HepG2 (cell line): Measurements from ENCODE around the gene NTM. TPM values are rescaled to one million over a fixed set of nuclear protein-coding genes. Genes with fewer than 3 reads are reported as not detected.

Source experiments
- ATAC-seq: fragments of 200-7000 bp; cut with Tn5 transposase; 3 replicates; pipeline ENCODE4 v1.9.1; 2020; ENCODE audit warnings: mild to moderate bottlenecking, moderate library complexity
- BruUV-seq: library from RNA; stranded (reverse); fragments of 400-500 nt; replicated peaks from 2 replicates; lab custom pipeline; 2021; lab: Mats Ljungman, UMichigan
- CTCF ChIA-PET: fragments of 300-600 bp; formaldehyde crosslinking; extraction: SDS; loops from one replicate; lab custom pipeline; 2021; ENCODE audit warnings: low total read pairs, inconsistent platforms, low intra/inter-chr PET ratio; lab: Yijun Ruan, JAX
- POLR2A ChIA-PET: fragments of 350-600 bp; sonication (Branson Sonifier 250); formaldehyde crosslinking; loops from one replicate; lab custom pipeline; 2020; ENCODE audit warnings: antibody characterized with exemption, inconsistent platforms; lab: Yijun Ruan, JAX
- DNase-seq: peaks from one replicate; pipeline ENCODE4 v3.0.0-alpha.2; 2015; ENCODE audit warnings: low spot score
- FAIRE-seq: peaks from 3 replicates; lab custom pipeline; 2011; peaks lifted over from hg19 to GRCh38; lab: Jason Lieb, UNC
- H2AFZ ChIP-seq: one replicate; pipeline ENCODE4 v1.6.1; 2011; ENCODE audit warnings: low read length, inconsistent platforms
- H3K27ac ChIP-seq: fragments of 300-600 bp; 3 replicates; pipeline ENCODE4 v1.8.0; 2011; ENCODE audit warnings: mixed run types, mild to moderate bottlenecking, mixed read lengths, low read length, inconsistent platforms; ENCODE audit not compliant: insufficient read depth; ENCODE audit errors: extremely low read length
- H3K27me3 ChIP-seq, 2 experiments: fragments of 200-600 bp in 1 of 2; 2 replicates in 1 of 2; 3 replicates in 1 of 2; pipeline versions ENCODE4 v1.6.0 to v1.8.0; 2011; ENCODE audit warnings: low read length in 2 of 2, mild to moderate bottlenecking in 2 of 2, moderate library complexity in 2 of 2, inconsistent platforms in 1 of 2; ENCODE audit not compliant: insufficient read depth in 2 of 2, control insufficient read depth in 1 of 2
- H3K36me3 ChIP-seq, 2 experiments: fragments of 200-600 bp in 1 of 2; replicated peaks in 1 of 2; 2 replicates in 1 of 2; 3 replicates in 1 of 2; pipeline versions ENCODE4 v1.5.1 to v1.8.0; 2011; ENCODE audit warnings: low read length in 2 of 2, inconsistent platforms in 1 of 2; ENCODE audit not compliant: insufficient read depth in 2 of 2, control insufficient read depth in 1 of 2
- H3K4me1 ChIP-seq: 2 replicates; pipeline ENCODE4 v1.5.1; 2012; ENCODE audit warnings: low read length, inconsistent platforms; ENCODE audit not compliant: insufficient read depth
- H3K4me2 ChIP-seq: 2 replicates; pipeline ENCODE4 v1.6.0; 2011; ENCODE audit warnings: low read depth, low read length, inconsistent platforms
- H3K4me3 ChIP-seq, 3 experiments: fragments of 200-600 bp in 1 of 3; sonication (generic), shearing (Covaris generic) in 1 of 3; replicated peaks in 1 of 3; 2 replicates each; pipeline ENCODE4 v1.5.1; 2011 to 2016; ENCODE audit warnings: low read length in 3 of 3, inconsistent platforms in 2 of 3, low read depth in 2 of 3, mild to moderate bottlenecking in 2 of 3, control low read depth in 1 of 3, mixed read lengths in 1 of 3; ENCODE audit not compliant: insufficient read depth in 1 of 3
- H3K79me2 ChIP-seq: one replicate; pipeline ENCODE4 v1.6.1; 2011; ENCODE audit warnings: low read length, inconsistent platforms; ENCODE audit not compliant: insufficient read depth
- H3K9ac ChIP-seq: 2 replicates; pipeline ENCODE4 v1.6.0; 2011; ENCODE audit warnings: mild to moderate bottlenecking, low read depth, low read length, inconsistent platforms; ENCODE audit not compliant: insufficient read depth
- H3K9me3 ChIP-seq: 2 replicates; pipeline ENCODE4 v1.5.1; 2012; ENCODE audit warnings: mild to moderate bottlenecking, low read length
- H4K20me1 ChIP-seq: 2 replicates; pipeline ENCODE4 v1.6.0; 2011; ENCODE audit warnings: inconsistent platforms, mild to moderate bottlenecking, low read length, moderate library complexity; ENCODE audit not compliant: insufficient read depth
- FOXK2 ChIP-seq: fragments of 450-650 bp; IDR thresholded peaks from 2 replicates; pipeline ENCODE4 v1.6.1; 2016
- FOXP4 ChIP-seq: sonication (generic); formaldehyde crosslinking; IDR thresholded peaks from 2 replicates; pipeline ENCODE4 v1.4.0; 2020; ENCODE audit warnings: missing genetic modification reagents
- HNF1A ChIP-seq, 2 experiments: sonication (generic) in 1 of 2; formaldehyde crosslinking in 1 of 2; IDR thresholded peaks; 2 replicates each; pipeline versions ENCODE4 v1.4.0 to v1.6.1; 2016 to 2020; ENCODE audit warnings: borderline replicate concordance in 1 of 2, low read depth in 1 of 2, mild to moderate bottlenecking in 1 of 2, missing genetic modification reagents in 1 of 2
- POGZ ChIP-seq: sonication (generic); formaldehyde crosslinking; IDR thresholded peaks from 2 replicates; pipeline ENCODE4 v1.4.0; 2020; ENCODE audit warnings: mild to moderate bottlenecking, missing genetic modification reagents
- ZKSCAN8 ChIP-seq: IDR thresholded peaks from 2 replicates; pipeline ENCODE4 v1.6.1; 2016; ENCODE audit warnings: borderline replicate concordance, missing genetic modification reagents, missing compliant biosample characterization
- ZNF678 ChIP-seq: sonication (generic); formaldehyde crosslinking; IDR thresholded peaks from 2 replicates; pipeline ENCODE4 v1.4.0; 2020; ENCODE audit warnings: mild to moderate bottlenecking, missing genetic modification reagents
- ZNF83 ChIP-seq: sonication (generic); formaldehyde crosslinking; IDR thresholded peaks from 2 replicates; pipeline ENCODE4 v1.4.0; 2020; ENCODE audit warnings: missing genetic modification reagents, mild to moderate bottlenecking, borderline replicate concordance
- WGBS: methylation state at CpG from one replicate; pipeline ENCODE4 v1.1.6; 2017; ENCODE audit warnings: low lambda C conversion rate; 5-methylcytosine and 5-hydroxymethylcytosine counted together
- in situ Hi-C: cut with HindIII; loops from 2 replicates; pipeline ENCODE4 v1.10.0; 2017; ENCODE audit warnings: low pct_unique_long_range_greater_than_20kb; ENCODE audit not compliant: extremely low pct_ligation_motif_present
- intact Hi-C: fragments of 100-400 bp; cut with micrococcal nuclease; formaldehyde crosslinking; loops from one replicate; pipeline ENCODE4 v1.10.0; 2022; ENCODE audit not compliant: unreplicated experiment
- polyA plus RNA-seq, 8 experiments: library from polyadenylated mRNA; depleted of rRNA in 3 of 8; stranded (reverse) in 7 of 8; unstranded in 1 of 8; fragments of >200 nt; fragmentation: Illumina TruSeq in 4 of 8; extraction: Trizol in 4 of 8; gene quantifications; 2 replicates each; pipeline versions ENCODE4 v1.2.1 to v1.2.3, GENCODE V29; 2011 to 2016; ENCODE audit warnings: low read depth in 4 of 8, missing spikeins in 1 of 8, mixed read lengths in 1 of 8; ENCODE audit not compliant: insufficient read depth in 1 of 8
- total RNA-seq, 5 experiments: library from RNA; depleted of rRNA; stranded (reverse); fragments of >200 nt; fragmentation: Illumina TruSeq; extraction: Trizol; gene quantifications; 2 replicates each; pipeline ENCODE4 v1.2.3, GENCODE V29; 2016; ENCODE audit warnings: low read depth in 1 of 5
- TF ChIP-seq, protein P1 (sequence below): sonication (generic); formaldehyde crosslinking; IDR thresholded peaks from 2 replicates; pipeline ENCODE4 v1.4.0; 2020; ENCODE audit warnings: mild to moderate bottlenecking, missing genetic modification reagents
- TF ChIP-seq, protein P2 (sequence below): IDR thresholded peaks from 2 replicates; pipeline ENCODE4 v1.6.1; 2016; ENCODE audit warnings: missing genetic modification reagents, missing compliant biosample characterization

The NTM gene
- total and polyA plus RNA-seq, 2 of the 13 experiments (the other 11 are each of a cell fraction or from before 2014, with no cell fraction given), result not detected

- ChIA-PET CTCF (no interaction called here), POLR2A (no interaction called here)
- Histone ChIP-seq H3K9me3 (no peaks in the 10 kb centered on the region), H3K4me3 (no peak overlapping the region), H4K20me1 (no peaks in the 10 kb centered on the region), H3K36me3 (no peaks in the 10 kb centered on the region), H2AFZ (no peak overlapping the region), H3K4me1 (no peaks in the 10 kb centered on the region), H3K27ac (no peak overlapping the region), H3K4me2 (no peak overlapping the region), H3K27me3 (no peaks in the 10 kb centered on the region), H3K9ac (no peak overlapping the region), H3K79me2 (no peaks in the 10 kb centered on the region)
- DNase-seq (no peak), ATAC-seq (no peak), FAIRE-seq (no peak)
- in situ Hi-C loops (loop anchor here (25.0 kb wide), 1 partner anchor 944 kb away; no protein-coding TSS in a partner anchor), intact Hi-C loops (no loop called here)
- no TSS peak for BruUV-seq
- TF ChIP-seq POGZ (CRISPR knock-in tag) (no peak), ZNF83 (CRISPR knock-in tag) (no peak), ZNF678 (CRISPR knock-in tag) (no peak), ZKSCAN8 (CRISPR knock-in tag) (no peak), FOXP4 (no peak), HNF1A (IDR thresholded peaks at IDR 0.05; ENCODE audit: low read depth) (no peak), HNF1A (CRISPR knock-in tag; IDR thresholded peaks at IDR 0.05; ENCODE audit: borderline replicate concordance) (no peak), FOXK2 (no peak)
- TF ChIP-seq, protein P1, sequence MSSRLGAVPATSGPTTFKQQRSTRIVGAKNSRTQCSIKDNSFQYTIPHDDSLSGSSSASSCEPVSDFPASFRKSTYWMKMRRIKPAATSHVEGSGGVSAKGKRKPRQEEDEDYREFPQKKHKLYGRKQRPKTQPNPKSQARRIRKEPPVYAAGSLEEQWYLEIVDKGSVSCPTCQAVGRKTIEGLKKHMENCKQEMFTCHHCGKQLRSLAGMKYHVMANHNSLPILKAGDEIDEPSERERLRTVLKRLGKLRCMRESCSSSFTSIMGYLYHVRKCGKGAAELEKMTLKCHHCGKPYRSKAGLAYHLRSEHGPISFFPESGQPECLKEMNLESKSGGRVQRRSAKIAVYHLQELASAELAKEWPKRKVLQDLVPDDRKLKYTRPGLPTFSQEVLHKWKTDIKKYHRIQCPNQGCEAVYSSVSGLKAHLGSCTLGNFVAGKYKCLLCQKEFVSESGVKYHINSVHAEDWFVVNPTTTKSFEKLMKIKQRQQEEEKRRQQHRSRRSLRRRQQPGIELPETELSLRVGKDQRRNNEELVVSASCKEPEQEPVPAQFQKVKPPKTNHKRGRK (CRISPR knock-in tag), result no peak
- TF ChIP-seq, protein P2, sequence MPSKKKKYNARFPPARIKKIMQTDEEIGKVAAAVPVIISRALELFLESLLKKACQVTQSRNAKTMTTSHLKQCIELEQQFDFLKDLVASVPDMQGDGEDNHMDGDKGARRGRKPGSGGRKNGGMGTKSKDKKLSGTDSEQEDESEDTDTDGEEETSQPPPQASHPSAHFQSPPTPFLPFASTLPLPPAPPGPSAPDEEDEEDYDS (CRISPR knock-in tag), result no peak
- WGBS, result 14% methylated on average over 6 of the region's 6 CpGs
Measured at GRCh38 chr11:132118661-132119060, 748.2 kb downstream of the NTM start.
